ENCODE data around the gene TDRD5.

The TDRD5 gene

DNA sequence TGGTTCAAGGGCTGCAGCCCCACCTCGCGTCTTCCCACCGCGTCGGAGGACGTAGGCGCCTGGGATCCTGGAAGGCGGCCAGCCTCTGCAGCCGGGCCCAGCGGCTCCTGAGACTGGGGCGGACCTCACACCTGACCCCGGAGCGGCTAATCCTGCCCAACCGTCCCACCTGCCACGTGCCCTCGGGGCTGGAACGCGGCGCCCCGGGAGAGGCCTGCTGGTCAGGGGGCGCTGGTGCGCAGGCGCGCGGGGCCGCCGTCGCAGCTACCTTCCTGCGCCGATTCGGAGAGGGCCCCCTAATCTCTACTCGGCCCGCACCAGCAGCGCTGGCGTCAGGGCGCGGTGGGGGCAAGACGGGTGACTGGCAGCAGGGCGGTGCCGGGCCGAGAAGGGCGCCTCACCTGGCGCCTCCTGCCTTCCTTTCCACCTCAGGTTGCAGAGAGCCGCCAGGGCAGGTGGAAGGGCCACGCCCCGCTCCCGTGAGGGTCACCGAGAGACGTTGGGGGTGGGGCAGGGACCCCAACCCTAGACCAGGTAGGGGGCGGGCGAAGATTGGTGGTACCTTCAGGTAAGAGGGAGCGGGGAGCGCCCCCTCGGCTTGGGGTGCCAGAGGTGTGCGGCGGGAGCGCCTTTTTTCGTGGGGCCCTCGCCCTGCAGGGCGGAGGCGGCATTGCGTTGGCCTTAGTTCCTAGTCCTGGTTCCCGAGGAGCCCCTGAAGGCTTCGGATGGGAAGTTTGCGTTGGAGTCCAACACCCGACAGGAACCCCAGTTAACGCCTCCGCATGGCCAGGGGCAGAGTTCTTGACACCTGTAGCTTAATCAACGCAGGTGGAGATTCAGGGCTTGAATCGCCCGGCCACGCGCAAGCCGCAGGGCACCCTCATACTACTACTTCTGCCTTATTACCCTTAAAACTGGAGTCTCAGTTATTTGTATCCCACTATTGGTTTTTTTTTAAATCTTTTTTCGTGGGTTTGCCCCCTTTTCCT, at the start of gene TDRD5:
Gene TDRD5 (plus strand): TSS at position 241 of the 989 bp plus-strand sequence. CDS start 784 bp downstream, outside the sequence.
- no peak for TF ChIP-seq CTCF (IDR thresholded peaks at IDR 0.05; ENCODE audit: low read depth, low read length)
- no peak for DNase-seq (ENCODE audit: low read depth in 2 of 2)
- H3K4me3 ChIP-seq (replicated peaks in 1 of 2; ENCODE audit: low read depth in 2 of 2, low read length in 2 of 2), result no peak within 1 kb of the TSS

GRCh38 chr1:179545321-179545720, 46.3 kb upstream of the TDRD5 start:
- TF ChIP-seq CTCF (IDR thresholded peaks at IDR 0.05; ENCODE audit: low read depth, low read length), result no peak
- DNase-seq (ENCODE audit: low read depth in 2 of 2), result peak in 1 of 2 donors; percentile 5
- no peak overlapping the region for H3K4me3 ChIP-seq (replicated peaks in 1 of 2; ENCODE audit: low read depth in 2 of 2, low read length in 2 of 2)

DNA sequence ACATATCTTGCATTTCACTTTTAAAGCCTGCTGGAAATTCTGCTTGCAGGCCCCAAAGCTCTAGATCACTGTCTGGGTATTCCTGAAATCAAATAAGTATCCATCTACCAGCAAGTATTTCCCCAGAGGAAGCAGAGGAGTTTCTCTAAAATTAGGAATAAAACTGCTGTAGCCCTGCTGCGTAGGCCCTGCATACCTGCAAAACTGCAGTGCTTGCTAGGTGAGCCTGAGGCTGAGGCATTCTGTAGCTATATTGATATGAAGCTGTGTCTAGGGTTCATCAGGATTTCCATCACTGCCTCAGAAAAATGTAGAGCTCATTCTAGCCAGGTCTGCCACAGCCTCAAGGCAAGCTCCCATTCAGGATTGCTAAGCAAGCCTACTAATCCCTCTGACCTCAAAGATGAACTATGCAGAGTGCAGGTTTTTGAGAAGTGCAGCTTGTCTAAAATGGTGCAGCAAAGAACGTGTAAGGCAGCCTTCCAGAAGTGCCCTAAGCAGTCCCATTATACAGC, 44.6 kb upstream of the TDRD5 start:
- TF ChIP-seq CTCF (IDR thresholded peaks at IDR 0.05; ENCODE audit: low read depth, low read length), result no peak
- H3K4me3 ChIP-seq (replicated peaks in 1 of 2; ENCODE audit: low read depth in 2 of 2, low read length in 2 of 2), result no peak overlapping the region
- DNase-seq (ENCODE audit: low read depth in 2 of 2), result no peak

GRCh38 chr1:179548666-179549367, 42.8 kb upstream of the TDRD5 start:
- no peak for TF ChIP-seq CTCF (IDR thresholded peaks at IDR 0.05; ENCODE audit: low read depth, low read length)
- no peak overlapping the region for H3K4me3 ChIP-seq (replicated peaks in 1 of 2; ENCODE audit: low read depth in 2 of 2, low read length in 2 of 2)
- DNase-seq (ENCODE audit: low read depth in 2 of 2), result no peak

- DNase-seq (ENCODE audit: low read depth in 2 of 2), result no peak
- no peak overlapping the region for H3K4me3 ChIP-seq (replicated peaks in 1 of 2; ENCODE audit: low read depth in 2 of 2, low read length in 2 of 2)
- no peak for TF ChIP-seq CTCF (IDR thresholded peaks at IDR 0.05; ENCODE audit: low read depth, low read length)
Measured at GRCh38 chr1:179549368-179549700, 42.3 kb upstream of the TDRD5 start.

- no peak overlapping the region for H3K4me3 ChIP-seq (replicated peaks in 1 of 2; ENCODE audit: low read depth in 2 of 2, low read length in 2 of 2)
- DNase-seq (ENCODE audit: low read depth in 2 of 2), result peak; percentile 65 to 83
- TF ChIP-seq CTCF (IDR thresholded peaks at IDR 0.05; ENCODE audit: low read depth, low read length), result no peak
Measured at GRCh38 chr1:179550746-179551682, 40.6 kb upstream of the TDRD5 start.

All from cardiac fibroblast (primary cell).